HepG2 (cell line): ENCODE results near the gene RILPL1. TPM values are rescaled to one million over a fixed set of nuclear protein-coding genes. Genes with fewer than 3 reads are reported as not detected.

Experiments used
- ATAC-seq: fragments of 200-7000 bp; cut with Tn5 transposase; 3 replicates; pipeline ENCODE4 v1.9.1; 2020; ENCODE audit warnings: mild to moderate bottlenecking, moderate library complexity
- BruUV-seq: library from RNA; stranded (reverse); fragments of 400-500 nt; replicated peaks from 2 replicates; lab custom pipeline; 2021; lab: Mats Ljungman, UMichigan
- CTCF ChIA-PET: fragments of 300-600 bp; formaldehyde crosslinking; extraction: SDS; loops from one replicate; lab custom pipeline; 2021; ENCODE audit warnings: low total read pairs, inconsistent platforms, low intra/inter-chr PET ratio; lab: Yijun Ruan, JAX
- POLR2A ChIA-PET: fragments of 350-600 bp; sonication (Branson Sonifier 250); formaldehyde crosslinking; loops from one replicate; lab custom pipeline; 2020; ENCODE audit warnings: antibody characterized with exemption, inconsistent platforms; lab: Yijun Ruan, JAX
- DNase-seq: peaks from one replicate; pipeline ENCODE4 v3.0.0-alpha.2; 2015; ENCODE audit warnings: low spot score
- FAIRE-seq: peaks from 3 replicates; lab custom pipeline; 2011; peaks lifted over from hg19 to GRCh38; lab: Jason Lieb, UNC
- H2AFZ ChIP-seq: one replicate; pipeline ENCODE4 v1.6.1; 2011; ENCODE audit warnings: low read length, inconsistent platforms
- H3K27ac ChIP-seq: fragments of 300-600 bp; 3 replicates; pipeline ENCODE4 v1.8.0; 2011; ENCODE audit warnings: mixed run types, mild to moderate bottlenecking, mixed read lengths, low read length, inconsistent platforms; ENCODE audit not compliant: insufficient read depth; ENCODE audit errors: extremely low read length
- H3K27me3 ChIP-seq, 2 experiments: fragments of 200-600 bp in 1 of 2; 2 replicates in 1 of 2; 3 replicates in 1 of 2; pipeline versions ENCODE4 v1.6.0 to v1.8.0; 2011; ENCODE audit warnings: low read length in 2 of 2, mild to moderate bottlenecking in 2 of 2, moderate library complexity in 2 of 2, inconsistent platforms in 1 of 2; ENCODE audit not compliant: insufficient read depth in 2 of 2, control insufficient read depth in 1 of 2
- H3K36me3 ChIP-seq, 2 experiments: fragments of 200-600 bp in 1 of 2; replicated peaks in 1 of 2; 2 replicates in 1 of 2; 3 replicates in 1 of 2; pipeline versions ENCODE4 v1.5.1 to v1.8.0; 2011; ENCODE audit warnings: low read length in 2 of 2, inconsistent platforms in 1 of 2; ENCODE audit not compliant: insufficient read depth in 2 of 2, control insufficient read depth in 1 of 2
- H3K4me1 ChIP-seq: 2 replicates; pipeline ENCODE4 v1.5.1; 2012; ENCODE audit warnings: low read length, inconsistent platforms; ENCODE audit not compliant: insufficient read depth
- H3K4me2 ChIP-seq: 2 replicates; pipeline ENCODE4 v1.6.0; 2011; ENCODE audit warnings: low read depth, low read length, inconsistent platforms
- H3K4me3 ChIP-seq, 3 experiments: fragments of 200-600 bp in 1 of 3; sonication (generic), shearing (Covaris generic) in 1 of 3; replicated peaks in 1 of 3; 2 replicates each; pipeline ENCODE4 v1.5.1; 2011 to 2016; ENCODE audit warnings: low read length in 3 of 3, inconsistent platforms in 2 of 3, low read depth in 2 of 3, mild to moderate bottlenecking in 2 of 3, control low read depth in 1 of 3, mixed read lengths in 1 of 3; ENCODE audit not compliant: insufficient read depth in 1 of 3
- H3K79me2 ChIP-seq: one replicate; pipeline ENCODE4 v1.6.1; 2011; ENCODE audit warnings: low read length, inconsistent platforms; ENCODE audit not compliant: insufficient read depth
- H3K9ac ChIP-seq: 2 replicates; pipeline ENCODE4 v1.6.0; 2011; ENCODE audit warnings: mild to moderate bottlenecking, low read depth, low read length, inconsistent platforms; ENCODE audit not compliant: insufficient read depth
- H3K9me3 ChIP-seq: 2 replicates; pipeline ENCODE4 v1.5.1; 2012; ENCODE audit warnings: mild to moderate bottlenecking, low read length
- H4K20me1 ChIP-seq: 2 replicates; pipeline ENCODE4 v1.6.0; 2011; ENCODE audit warnings: inconsistent platforms, mild to moderate bottlenecking, low read length, moderate library complexity; ENCODE audit not compliant: insufficient read depth
- BRD4 ChIP-seq: sonication (generic); formaldehyde crosslinking; IDR thresholded peaks from 2 replicates; pipeline ENCODE4 v1.4.0; 2020; ENCODE audit warnings: missing genetic modification reagents
- DNMT3B ChIP-seq: conservative IDR thresholded peaks from 2 replicates; pipeline ENCODE4 v1.6.1; 2016; ENCODE audit warnings: missing biosample characterization, control low read depth
- NONO ChIP-seq, 2 experiments: fragments of 450-650 bp in 1 of 2; sonication (generic) in 1 of 2; formaldehyde crosslinking in 1 of 2; IDR thresholded peaks in 1 of 2; conservative IDR thresholded peaks in 1 of 2; 2 replicates each; pipeline versions ENCODE4 v1.6.1 to v1.8.0; 2017 to 2022; ENCODE audit warnings: mild to moderate bottlenecking in 1 of 2, missing genetic modification reagents in 1 of 2, moderate library complexity in 1 of 2
- TSC22D2 ChIP-seq: sonication (generic); formaldehyde crosslinking; IDR thresholded peaks from 2 replicates; pipeline ENCODE4 v1.5.1; 2020; ENCODE audit warnings: missing genetic modification reagents, mild to moderate bottlenecking, borderline replicate concordance
- ZNF609 ChIP-seq: sonication (generic); formaldehyde crosslinking; IDR thresholded peaks from 2 replicates; pipeline ENCODE4 v1.4.0; 2020; ENCODE audit warnings: mild to moderate bottlenecking, missing genetic modification reagents, borderline replicate concordance
- in situ Hi-C: cut with HindIII; loops from 2 replicates; pipeline ENCODE4 v1.10.0; 2017; ENCODE audit warnings: low pct_unique_long_range_greater_than_20kb; ENCODE audit not compliant: extremely low pct_ligation_motif_present
- intact Hi-C: fragments of 100-400 bp; cut with micrococcal nuclease; formaldehyde crosslinking; loops from one replicate; pipeline ENCODE4 v1.10.0; 2022; ENCODE audit not compliant: unreplicated experiment
- polyA plus RNA-seq, 8 experiments: library from polyadenylated mRNA; depleted of rRNA in 3 of 8; stranded (reverse) in 7 of 8; unstranded in 1 of 8; fragments of >200 nt; fragmentation: Illumina TruSeq in 4 of 8; extraction: Trizol in 4 of 8; gene quantifications; 2 replicates each; pipeline versions ENCODE4 v1.2.1 to v1.2.3, GENCODE V29; 2011 to 2016; ENCODE audit warnings: low read depth in 4 of 8, missing spikeins in 1 of 8, mixed read lengths in 1 of 8; ENCODE audit not compliant: insufficient read depth in 1 of 8
- total RNA-seq, 5 experiments: library from RNA; depleted of rRNA; stranded (reverse); fragments of >200 nt; fragmentation: Illumina TruSeq; extraction: Trizol; gene quantifications; 2 replicates each; pipeline ENCODE4 v1.2.3, GENCODE V29; 2016; ENCODE audit warnings: low read depth in 1 of 5

RILPL1 gene
- total and polyA plus RNA-seq, 2 of the 13 experiments (the other 11 are each of a cell fraction or from before 2014, with no cell fraction given): 5.8 to 28.4 TPM

GRCh38 chr12:123546281-123546680 lies 12.8 kb upstream of the RILPL1 start:
- Histone ChIP-seq H3K9ac (no peak overlapping the region), H3K4me2 (no peak overlapping the region), H3K36me3 (no peaks in the 10 kb centered on the region), H3K79me2 (no peaks in the 10 kb centered on the region), H4K20me1 (no peaks in the 10 kb centered on the region), H3K27me3 (peaks cover 0 to 11% of the 10 kb centered on the region in 2 experiments; a peak in 2 of 5 replicates), H3K27ac (no peak overlapping the region), H3K4me1 (peaks cover 13% of the 10 kb centered on the region), H3K9me3 (no peaks in the 10 kb centered on the region), H3K4me3 (no peak overlapping the region), H2AFZ (no peak overlapping the region)
- in situ Hi-C loops: no loop called here
- DNase-seq: no peak
- POLR2A ChIA-PET: no interaction called here
- intact Hi-C loops: no loop called here
- TF ChIP-seq ZNF609: no peak
- TF ChIP-seq NONO (IDR thresholded peaks at IDR 0.05): no peak
- no peak for TF ChIP-seq NONO (CRISPR knock-in tag; conservative IDR thresholded peaks at IDR 0.05)
- no peak for TF ChIP-seq BRD4 (CRISPR knock-in tag)
- no peak for TF ChIP-seq DNMT3B (CRISPR knock-in tag)
- no peak for TF ChIP-seq TSC22D2 (CRISPR knock-in tag)
- ATAC-seq: no peak
- CTCF ChIA-PET: no interaction called here
- no peak for FAIRE-seq
- BruUV-seq: no TSS peak
